GM11168 (cell line): Measurements from ENCODE around the gene SIRT7.

Experiments
- in situ Hi-C: fragments of 300-500 bp; cut with MboI; formaldehyde crosslinking; loops from one replicate; pipeline ENCODE4 v1.12.0; 2022; ENCODE audit warnings: low sequenced_read_pairs; ENCODE audit not compliant: unreplicated experiment

The SIRT7 gene

DNA sequence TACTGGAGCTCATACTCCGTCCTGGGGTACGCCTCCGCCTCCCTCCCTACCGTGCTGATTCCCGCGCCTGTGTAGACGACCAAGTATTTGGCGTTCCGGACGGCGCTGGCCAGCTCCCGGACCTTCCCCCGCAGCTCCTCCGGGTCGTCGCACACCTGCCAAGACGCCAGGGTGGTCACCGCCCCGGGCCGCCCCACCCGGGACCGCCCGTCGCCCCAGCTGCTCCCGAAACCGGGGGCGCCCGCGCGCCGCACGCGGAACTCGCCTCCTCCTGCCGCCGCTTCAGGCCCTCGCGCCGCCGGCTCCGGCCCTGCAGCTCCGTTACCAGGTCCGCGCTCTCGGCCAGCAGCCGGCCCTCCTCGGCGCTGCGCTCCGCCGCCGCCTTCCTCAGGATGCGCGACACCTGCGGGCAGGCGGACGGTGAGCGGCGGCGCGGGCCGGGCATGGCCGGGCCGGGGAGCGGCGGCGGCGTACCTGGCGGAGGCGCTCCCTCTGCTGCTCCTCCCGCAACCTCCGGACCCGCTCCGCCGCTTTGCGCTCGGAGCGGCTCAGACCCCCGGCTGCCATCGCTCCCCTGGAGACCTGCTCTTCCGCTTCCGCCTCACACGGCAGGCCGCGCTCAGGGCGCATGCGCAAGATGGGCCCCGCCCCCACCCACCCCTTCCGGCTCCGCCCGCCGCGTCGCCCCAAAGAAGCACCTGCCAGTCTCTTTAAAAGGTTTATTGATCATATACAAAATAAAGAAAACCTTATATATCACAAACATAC is at the start of gene SIRT7:
TSS of gene SIRT7 (minus strand) at position 612 of the 768 bp plus-strand sequence. CDS start at position 567, 45 bp downstream.
- in situ Hi-C loops: no loop called here

DNA sequence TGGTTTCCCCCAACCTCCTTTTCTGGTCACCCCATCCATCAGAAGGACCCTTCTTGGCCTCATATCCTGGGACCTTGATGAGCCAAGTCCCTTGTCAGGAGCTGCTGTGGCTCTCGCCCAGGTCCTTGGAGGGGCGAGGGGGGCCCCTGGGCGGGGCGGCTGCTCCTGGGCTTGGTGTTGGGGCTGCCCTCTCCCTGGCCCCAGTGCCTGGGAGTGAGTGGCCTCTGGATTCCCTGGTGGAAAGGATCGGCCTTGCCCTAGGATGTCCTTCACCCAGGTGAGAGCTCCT is 49.2 kb upstream of the SIRT7 start:
- in situ Hi-C loops: no loop called here

DNA sequence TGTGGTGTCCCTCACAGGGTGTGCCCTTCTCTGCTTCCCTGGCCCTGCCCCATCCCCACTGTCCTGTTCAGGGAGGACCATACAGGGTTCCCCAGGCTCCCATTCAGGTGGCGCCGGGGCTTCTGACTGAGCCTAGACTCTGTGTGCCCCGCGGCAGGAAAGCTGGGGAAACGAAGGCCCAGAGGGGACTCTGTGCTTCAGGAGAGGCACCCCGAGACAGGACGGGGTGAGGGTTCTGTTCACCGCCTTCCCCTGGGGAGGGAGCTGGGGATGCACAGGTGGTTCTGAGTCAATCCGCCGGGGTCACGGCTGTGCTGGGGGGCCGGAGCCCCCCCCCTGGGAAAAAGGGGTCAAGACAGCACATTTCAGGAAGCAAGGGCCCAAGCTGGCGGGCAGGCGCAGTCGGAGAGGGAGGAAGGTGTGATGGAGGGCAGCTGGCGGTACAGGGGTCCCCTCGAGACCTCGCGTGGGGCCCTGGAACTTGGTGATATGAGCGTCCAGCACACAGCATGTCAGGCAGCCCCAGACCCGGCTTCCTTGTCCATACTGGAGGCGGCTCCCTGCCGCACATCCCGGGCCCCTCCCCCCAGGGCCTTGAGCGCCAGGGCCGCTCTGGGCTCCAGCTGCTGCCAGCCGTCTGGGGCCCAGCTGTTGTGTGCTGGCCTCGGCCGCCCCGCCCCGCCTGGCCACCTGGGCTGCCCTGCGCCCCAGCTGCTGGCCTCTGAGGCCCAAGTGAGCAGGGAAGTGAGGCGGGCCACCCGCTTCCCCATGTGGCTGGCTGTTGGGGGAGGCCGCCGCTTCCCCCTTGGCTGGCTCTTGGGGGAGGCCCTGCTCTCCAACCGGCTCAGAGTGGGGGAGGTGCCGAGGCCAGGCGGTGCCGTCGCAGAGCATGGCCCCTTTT is 48.6 kb upstream of the SIRT7 start:
- in situ Hi-C loops: no loop called here

- in situ Hi-C loops: no loop called here
Observed at GRCh38 chr17:81964081-81964849, 46.3 kb upstream of the SIRT7 start.

DNA sequence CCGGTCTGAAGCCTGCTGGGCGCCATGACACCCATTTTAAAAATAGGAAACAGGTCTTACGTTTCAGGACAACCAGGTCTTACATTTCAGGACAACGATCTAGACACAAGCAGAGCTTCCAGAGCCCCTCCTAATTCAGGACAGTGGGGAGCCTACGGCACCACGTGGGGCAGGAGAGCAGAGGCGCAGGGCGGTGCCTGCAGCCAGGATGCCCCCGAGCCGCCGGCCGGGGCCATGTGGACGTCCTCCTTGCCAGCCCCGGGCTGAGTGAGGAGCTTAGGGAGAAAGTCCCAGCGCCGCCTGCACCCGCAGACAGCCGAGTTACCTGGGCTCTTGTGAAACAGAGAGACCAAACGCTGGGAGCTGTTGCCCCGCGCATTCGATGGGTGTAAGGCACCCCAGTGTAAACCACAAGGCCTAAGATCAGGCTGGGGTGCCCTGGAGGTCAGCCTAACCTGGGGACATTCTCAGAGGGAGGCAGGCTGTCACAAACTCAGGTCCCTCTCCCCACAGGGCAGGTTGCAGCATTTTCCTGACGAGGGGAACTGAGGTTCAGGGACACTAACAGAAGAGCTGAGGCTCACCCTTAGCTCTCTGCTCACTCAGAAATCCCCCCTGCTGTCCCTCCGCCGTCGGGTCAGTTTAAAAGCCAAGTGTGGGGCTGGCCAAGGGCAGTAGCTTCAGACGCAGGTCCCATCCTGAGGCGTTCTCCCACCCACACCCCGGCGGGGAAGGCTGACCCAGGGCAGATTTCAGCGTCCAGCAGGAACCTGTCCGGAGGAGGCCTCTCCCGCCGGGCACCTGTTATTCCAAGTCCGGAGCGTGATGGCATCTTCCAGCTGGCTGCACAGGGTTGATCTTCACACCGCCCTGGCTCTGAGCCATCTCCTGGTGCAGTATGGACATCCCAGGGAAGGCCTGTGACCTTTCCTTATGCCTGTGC is 44.8 kb upstream of the SIRT7 start:
- in situ Hi-C loops: no loop called here

DNA sequence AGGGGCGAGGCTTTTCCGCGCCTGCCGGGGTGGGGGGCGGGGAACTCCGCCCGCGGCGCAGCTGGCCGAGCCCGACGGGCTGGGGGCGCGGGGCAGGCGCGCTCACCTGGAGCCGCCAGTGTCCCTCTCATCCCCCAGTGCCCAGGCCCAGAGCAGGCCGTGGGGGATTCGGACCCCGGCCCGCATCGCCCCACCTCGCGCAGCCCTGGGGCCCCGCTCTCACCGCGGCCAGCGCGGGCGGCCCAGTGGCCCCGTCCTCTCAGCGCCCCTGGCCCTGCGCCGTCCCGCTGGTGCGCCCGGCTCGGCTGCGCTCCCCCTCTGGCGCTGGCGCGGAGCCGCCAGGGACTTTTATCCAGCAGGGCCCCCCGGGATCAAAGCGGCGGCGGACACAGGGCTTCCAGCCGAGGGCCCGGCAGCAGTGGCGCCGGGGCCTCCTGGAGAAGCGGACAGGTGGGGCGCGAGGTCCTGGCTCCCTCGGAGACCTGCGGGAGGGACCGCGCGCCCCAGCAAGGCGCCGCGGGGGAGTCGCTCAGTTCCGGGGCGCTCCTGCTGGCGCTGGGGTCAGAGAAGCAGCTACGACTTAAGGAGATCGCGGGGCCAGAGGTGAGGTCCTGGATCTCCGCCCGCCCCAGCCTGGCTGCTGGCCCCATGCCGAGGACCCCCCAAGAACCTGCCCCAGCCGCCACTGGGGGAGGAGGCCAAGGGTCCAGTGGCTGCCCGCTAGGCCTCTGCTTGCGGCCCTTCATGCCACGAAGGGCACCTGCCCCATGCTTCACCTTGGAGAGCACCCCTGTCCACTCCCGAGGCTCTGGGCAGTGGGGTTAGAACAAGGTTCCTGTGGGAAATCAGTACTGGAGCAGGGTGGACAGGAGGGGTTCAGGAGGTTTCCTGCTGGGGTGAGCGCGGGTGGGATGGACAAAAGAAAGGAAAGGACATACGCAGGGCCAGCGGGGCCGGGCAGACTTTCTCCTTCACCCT is 43.8 kb upstream of the SIRT7 start:
- in situ Hi-C loops: no loop called here

DNA sequence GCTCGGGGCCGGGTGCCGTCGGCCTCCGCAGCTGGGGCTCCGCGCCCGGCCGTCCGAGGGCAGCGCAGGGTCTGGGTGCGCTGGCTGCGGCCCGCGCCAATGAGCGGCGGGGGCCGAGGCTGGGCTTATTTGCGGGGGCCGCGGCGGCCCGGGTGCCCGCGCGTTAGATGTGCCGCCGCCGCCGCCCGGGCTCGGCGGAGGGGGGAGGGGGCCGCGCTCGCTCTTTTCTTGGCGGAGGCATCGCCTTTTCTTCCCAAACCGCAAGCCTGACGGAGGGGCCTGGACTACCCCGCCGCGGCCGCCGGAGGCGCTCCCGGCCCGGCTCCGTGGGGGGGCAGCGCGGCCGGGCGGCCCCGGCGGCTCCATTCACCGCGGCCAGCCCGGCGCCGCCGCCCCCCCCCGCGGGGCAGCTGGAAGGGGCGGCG is 43.1 kb upstream of the SIRT7 start, which contains the start of gene NOTUM:
TSS of gene NOTUM (minus strand) at position 101 of the 425 bp plus-strand sequence. CDS start 278 bp downstream, outside the sequence.
- in situ Hi-C loops: no loop called here

DNA sequence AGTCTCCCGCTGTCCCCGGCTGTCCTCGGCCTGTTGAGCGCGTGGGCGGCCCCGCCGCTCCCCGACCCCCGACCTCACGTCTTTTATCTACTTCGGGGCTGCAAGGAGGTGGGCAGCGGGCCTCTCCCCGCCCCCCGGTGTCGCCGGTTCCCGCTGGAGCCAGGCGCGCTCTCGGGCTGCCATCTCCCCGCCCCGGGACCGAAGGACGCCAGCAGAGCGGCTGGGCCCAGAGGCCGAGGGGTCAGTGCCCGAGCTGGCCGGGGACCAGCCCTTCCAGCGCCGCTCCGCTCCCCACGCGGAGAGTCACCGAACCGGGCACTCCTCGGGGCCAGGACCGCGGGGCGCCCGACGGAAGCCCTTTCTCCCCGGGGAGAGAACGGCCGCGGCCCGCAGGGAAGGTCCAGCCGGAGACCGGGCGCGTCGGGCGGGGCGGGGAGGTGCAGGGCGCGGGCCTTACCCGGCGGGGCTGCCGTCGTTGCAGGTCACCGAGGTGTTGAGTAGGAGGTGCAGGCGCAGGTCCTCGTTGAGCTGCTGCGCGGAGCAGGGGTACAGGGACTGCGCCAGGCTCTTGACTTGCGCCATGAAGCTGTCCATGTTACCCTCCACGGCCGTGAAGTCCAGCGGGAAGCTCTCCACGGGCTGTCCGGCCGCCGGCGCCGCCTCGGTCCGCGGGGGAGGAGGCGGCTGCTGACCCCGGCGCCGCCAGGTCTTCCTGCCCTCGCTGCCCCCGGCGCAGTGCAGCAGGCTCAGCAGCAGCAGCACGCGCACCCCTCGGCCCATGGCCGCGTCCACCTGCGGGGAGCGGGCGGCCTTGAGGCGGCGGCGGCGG is 42.4 kb upstream of the SIRT7 start:
- in situ Hi-C loops: no loop called here

- in situ Hi-C loops: no loop called here
Observed at GRCh38 chr17:81959362-81960129, 41.6 kb upstream of the SIRT7 start.

DNA sequence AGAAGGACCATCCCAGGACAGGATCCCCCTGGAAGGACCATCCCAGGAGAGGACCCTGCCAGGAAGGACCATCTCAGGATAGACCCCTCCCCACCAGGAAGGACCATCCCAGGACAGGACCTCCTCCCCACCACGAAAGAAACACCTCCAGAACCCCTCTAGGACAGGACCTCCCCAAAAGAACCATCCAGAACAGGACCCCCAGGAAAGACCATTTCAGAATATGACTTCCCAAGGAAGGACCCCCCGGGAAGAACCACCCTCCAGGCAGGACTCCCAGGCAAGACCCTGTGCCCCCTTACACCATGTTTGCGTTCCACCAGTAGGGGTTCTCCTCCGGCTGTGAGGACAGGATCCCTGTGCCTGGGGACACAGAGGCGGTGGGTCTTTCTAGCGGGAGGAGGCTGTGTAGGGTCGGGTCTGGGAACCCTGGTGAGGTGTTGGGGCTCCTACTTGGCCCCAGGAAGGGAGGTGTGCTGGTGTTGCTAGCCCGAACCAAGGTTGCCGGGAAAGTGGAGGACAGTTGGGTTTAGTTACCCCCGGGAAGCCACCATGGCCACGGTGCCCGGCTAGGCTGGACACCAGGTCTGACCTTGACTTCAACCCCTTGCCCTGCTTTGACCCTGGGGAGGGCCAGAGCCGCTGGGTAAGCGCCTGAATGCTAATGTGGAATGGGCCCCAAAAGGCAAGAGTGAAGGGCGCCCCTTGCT is 40.8 kb upstream of the SIRT7 start:
- in situ Hi-C loops: no loop called here

DNA sequence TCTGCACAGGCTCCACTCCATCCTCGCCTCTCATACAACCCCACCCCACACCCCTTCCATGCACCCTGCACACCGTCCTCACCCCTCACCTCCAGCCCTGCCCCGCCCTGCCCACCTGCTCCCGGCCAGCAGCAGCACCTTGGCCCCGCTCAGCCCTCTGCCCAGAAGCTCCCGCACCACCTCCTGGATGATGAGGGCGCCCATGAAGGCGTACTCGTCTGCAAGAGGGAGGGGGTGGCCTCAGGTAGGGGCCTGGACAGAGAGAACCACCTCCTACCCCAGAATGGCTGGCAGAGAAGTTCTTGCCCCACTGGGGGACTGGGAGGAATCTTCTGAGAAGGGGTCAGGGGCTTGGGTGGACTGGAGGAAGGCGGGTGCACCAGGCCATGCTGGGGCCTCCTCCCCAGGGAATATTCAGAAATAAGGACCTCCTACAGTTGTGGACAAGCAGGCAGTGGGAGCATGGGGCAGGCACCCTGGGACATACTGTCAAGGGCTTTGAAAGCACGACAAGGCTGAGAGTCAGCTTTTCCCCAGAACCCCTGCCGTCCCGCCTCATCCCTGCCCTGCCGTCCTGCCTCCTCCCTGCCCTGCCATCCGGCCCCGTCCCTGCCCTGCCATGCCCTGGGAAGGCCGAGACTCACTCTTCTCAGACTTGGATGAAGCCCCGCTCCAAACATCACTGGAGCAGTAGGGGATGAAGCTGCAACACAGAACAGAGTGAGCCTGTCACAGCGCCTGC is 39.9 kb upstream of the SIRT7 start:
- in situ Hi-C loops: no loop called here

GRCh38 chr17:81956607-81957589 is 38.9 kb upstream of the SIRT7 start:
- in situ Hi-C loops: no loop called here

DNA sequence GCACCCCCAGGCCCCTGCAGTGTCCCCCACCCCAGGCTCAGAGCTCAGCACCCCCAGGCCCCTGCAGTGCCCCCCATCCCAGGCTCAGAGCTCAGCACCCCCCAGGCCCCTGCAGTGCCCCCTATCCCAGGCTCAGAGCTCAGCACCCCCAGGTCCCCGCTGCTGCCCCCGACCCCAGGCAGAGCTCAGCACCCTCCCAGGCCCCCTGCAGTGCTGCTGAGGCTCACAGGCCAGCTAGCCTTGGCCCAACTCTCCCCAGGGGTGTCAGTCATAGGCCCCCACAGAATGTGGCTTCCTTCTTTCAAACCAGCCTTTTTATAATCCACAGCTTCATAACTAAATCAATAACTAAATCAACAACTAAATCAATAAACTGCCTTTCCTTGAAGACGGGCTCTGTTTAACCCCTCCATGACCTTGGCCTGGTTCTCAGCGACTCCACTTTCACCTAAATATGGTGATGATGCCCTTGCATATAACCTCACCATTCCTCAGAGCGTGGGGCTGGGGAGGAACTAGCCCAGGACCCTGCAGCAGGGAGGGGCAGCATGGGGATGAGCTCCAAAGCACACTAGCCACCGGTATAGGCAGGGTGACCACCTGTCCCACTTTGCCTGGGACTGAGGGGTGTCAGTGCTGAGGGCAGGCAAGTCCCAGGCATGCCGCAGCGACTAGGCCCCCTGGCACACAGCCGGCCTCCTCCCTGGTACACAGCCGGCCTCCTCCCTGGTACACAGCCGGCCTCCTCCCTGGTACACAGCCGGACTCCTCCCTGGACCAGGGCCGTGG is 38.0 kb upstream of the SIRT7 start:
- in situ Hi-C loops: no loop called here
